Stomach (tissue), 9 donors: ENCODE data around the gene LRRC3. TPM values are rescaled to one million over a fixed set of nuclear protein-coding genes. Genes with fewer than 3 reads are reported as not detected.

Source experiments
- DNase-seq, 2 donors: peaks; one replicate each; pipeline versions ENCODE4 v3.0.0 to v3.0.0-alpha.2; 2013 to 2019
- H3K27ac ChIP-seq, 5 donors: fragments of 200-600 bp in 4 of 5; sonication (generic) in 4 of 5; one replicate each; pipeline ENCODE4 v1.5.1; 2013 to 2019; ENCODE audit warnings: mild to moderate bottlenecking in 1 of 5, moderate library complexity in 1 of 5
- H3K27me3 ChIP-seq, 3 donors: fragments of 200-600 bp; sonication (generic); one replicate each; pipeline ENCODE4 v1.5.1; 2017 to 2019; ENCODE audit warnings: mixed run types in 1 of 3
- H3K36me3 ChIP-seq, 4 donors: fragments of 200-600 bp; sonication (generic); 1 replicate in 3 of 4; 2 replicates in 1 of 4; pipeline ENCODE4 v1.5.1; 2016 to 2019
- H3K4me1 ChIP-seq, 4 donors: fragments of 200-600 bp; sonication (generic); one replicate each; pipeline ENCODE4 v1.5.1; 2016 to 2019
- H3K4me3 ChIP-seq, 4 donors: fragments of 200-600 bp; sonication (generic) in 3 of 4; one replicate each; pipeline ENCODE4 v1.5.1; 2016 to 2019; ENCODE audit warnings: mild to moderate bottlenecking in 1 of 4
- H3K9me3 ChIP-seq, 4 donors: fragments of 200-600 bp; sonication (generic); one replicate each; pipeline ENCODE4 v1.5.1; 2016 to 2019
- EP300 ChIP-seq: sonication (generic); formaldehyde crosslinking; IDR thresholded peaks from one replicate; pipeline ENCODE4 v1.6.1; 2017; ENCODE audit warnings: antibody characterized with exemption
- POLR2A ChIP-seq, 4 donors: fragments of 450-650 bp; IDR thresholded peaks; one replicate each; pipeline ENCODE4 v1.6.1; 2016; ENCODE audit warnings: antibody characterized with exemption in 4 of 4, control low read depth in 2 of 4, mild to moderate bottlenecking in 1 of 4, moderate library complexity in 1 of 4
- POLR2AphosphoS5 ChIP-seq, 3 donors: sonication (generic); formaldehyde crosslinking; IDR thresholded peaks; one replicate each; pipeline ENCODE4 v1.6.1; 2016; ENCODE audit warnings: antibody characterized with exemption in 3 of 3
- WGBS, 5 donors: extraction: QIAGEN DNeasy Blood & Tissue Kit in 3 of 5; methylation state at CpG; one replicate each; pipeline versions ENCODE4 v1.1.5 to v1.1.7; 2013 to 2018; 5-methylcytosine and 5-hydroxymethylcytosine counted together
- intact Hi-C: fragments of 100-400 bp; cut with DNase I; formaldehyde crosslinking; loops from one replicate; pipeline ENCODE4 v1.15.1; 2023; ENCODE audit warnings: low total_unique reads
- polyA plus RNA-seq, 3 donors: library from polyadenylated mRNA; stranded (reverse); fragments of 200-250 nt; gene quantifications; one replicate each; pipeline ENCODE4 v1.2.3, GENCODE V29; 2013
- total RNA-seq, 5 donors: library from RNA; depleted of rRNA; stranded (reverse); fragments of >200 nt; gene quantifications; one replicate each; pipeline versions ENCODE4 v1.1.0 to v1.2.3, GENCODE V29; 2014 to 2016
- TF ChIP-seq, protein P1 (sequence below), 7 experiments: fragments of 450-650 bp in 4 of 7; fragments of 200-600 bp in 3 of 7; sonication (generic) in 3 of 7; IDR thresholded peaks; one replicate each; pipeline ENCODE4 v1.5.1; 2016 to 2019; ENCODE audit warnings: antibody characterized with exemption in 7 of 7, control low read depth in 2 of 7, mild to moderate bottlenecking in 1 of 7
- donor health status: healthy with polysubstance abuse.
- donor health status: Bipolar disorder and iron deficiency.
- donor health status: healthy.

LRRC3 gene
- total and polyA plus RNA-seq, 8 donors, result 0.76 to 8.0 (median 1.5) TPM

DNA sequence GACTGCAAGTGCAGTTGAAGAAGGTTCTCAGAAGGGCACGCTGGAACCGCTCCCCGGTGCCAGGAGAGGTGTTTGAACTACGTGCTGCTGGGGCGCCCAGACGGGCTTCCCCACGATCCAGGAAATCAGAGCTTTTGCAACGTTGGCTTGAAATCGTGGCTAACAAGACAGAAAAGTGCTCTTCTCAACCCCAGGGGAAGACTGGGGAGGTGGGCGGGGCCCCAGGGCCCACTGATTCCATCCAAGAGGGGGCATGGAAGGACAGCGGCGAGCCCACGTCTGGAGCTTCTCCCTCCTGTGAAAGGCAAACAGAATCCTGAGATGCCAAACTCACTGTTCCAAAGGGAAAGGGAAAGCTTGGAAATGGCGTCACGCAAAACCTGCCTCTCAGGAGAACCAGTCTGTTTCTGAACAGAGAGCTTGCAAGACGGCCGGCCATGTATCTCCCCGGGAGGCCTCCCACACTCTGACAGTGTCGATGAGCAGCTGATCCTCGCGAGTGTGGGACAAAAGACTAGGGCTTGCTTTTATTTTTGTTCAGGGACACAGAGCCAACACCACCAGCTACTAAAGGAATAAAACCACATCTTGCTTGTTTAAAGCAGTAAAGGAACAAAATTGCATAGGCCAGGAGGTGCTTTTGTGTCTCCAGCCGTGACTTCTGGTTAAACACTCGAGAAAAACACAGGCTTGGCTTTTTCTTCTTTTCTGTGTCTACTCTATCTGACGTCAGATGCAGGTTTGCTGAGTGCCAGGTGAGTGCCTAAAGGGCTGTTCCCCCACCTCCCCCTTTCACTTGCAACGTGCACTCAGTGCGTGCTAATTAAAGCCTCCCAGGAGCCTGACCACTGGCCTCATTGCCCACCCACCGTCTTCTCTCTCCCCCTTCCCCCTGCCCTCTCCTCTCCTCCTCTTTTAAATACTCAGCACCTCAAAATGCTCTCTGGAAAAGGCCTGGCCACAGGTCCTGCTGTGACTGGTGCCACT lies 41.5 kb downstream of the LRRC3 start:
- WGBS, 5 donors, result 55 to 68% (median 66%) methylated on average over 27 of the region's 27 CpGs
- peaks cover 0 to 23% (median 18%) of the 10 kb centered on the region in 4 donors for H3K4me1 ChIP-seq
- intact Hi-C loops, result no loop called here
- TF ChIP-seq POLR2AphosphoS5 (IDR thresholded peaks at IDR 0.05), result no peak
- DNase-seq, result no peak
- no peak overlapping the region for H3K4me3 ChIP-seq
- H3K36me3 ChIP-seq, result no peaks in the 10 kb centered on the region
- peaks cover 4 to 21% (median 16%) of the 10 kb centered on the region in 4 donors for H3K9me3 ChIP-seq
- H3K27me3 ChIP-seq, result peaks cover 0 to 60% (median 0%) of the 10 kb centered on the region in 3 donors
- peak overlapping the region in 3 of 5 donors; percentile 14 to 40 (median 20) for H3K27ac ChIP-seq

DNA sequence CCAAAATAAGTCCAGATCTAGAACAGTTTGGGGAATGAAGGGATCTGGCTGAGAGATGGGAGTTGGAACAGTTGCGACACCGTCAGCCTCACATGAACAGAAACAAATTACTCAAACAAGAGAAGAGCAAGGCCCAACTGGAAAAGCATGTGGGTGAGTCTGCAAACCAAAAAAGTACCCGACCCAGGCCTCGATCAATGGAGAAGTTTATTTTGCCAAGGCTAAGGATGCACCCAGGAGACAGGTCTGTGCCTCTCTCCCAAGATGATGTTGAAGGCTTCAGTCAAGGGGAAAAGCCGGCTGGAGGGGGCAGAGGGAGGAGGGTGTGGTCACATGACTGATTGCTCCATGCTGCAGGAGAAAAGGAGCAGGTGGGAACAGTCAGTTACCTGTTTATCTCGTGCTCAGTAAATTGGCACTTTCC lies 42.4 kb downstream of the LRRC3 start:
- Histone ChIP-seq H3K36me3 (no peaks in the 10 kb centered on the region), H3K9me3 (peaks cover 4 to 12% (median 10%) of the 10 kb centered on the region in 4 donors), H3K4me3 (no peak overlapping the region), H3K27me3 (peaks cover 0 to 64% (median 0%) of the 10 kb centered on the region in 3 donors), H3K4me1 (peaks cover 0 to 23% (median 18%) of the 10 kb centered on the region in 4 donors), H3K27ac (peak overlapping the region in 2 of 5 donors; percentile 14 to 40)
- TF ChIP-seq EP300, result no peak
- TF ChIP-seq POLR2A (IDR thresholded peaks at IDR 0.05), result no peak
- TF ChIP-seq, protein P1, sequence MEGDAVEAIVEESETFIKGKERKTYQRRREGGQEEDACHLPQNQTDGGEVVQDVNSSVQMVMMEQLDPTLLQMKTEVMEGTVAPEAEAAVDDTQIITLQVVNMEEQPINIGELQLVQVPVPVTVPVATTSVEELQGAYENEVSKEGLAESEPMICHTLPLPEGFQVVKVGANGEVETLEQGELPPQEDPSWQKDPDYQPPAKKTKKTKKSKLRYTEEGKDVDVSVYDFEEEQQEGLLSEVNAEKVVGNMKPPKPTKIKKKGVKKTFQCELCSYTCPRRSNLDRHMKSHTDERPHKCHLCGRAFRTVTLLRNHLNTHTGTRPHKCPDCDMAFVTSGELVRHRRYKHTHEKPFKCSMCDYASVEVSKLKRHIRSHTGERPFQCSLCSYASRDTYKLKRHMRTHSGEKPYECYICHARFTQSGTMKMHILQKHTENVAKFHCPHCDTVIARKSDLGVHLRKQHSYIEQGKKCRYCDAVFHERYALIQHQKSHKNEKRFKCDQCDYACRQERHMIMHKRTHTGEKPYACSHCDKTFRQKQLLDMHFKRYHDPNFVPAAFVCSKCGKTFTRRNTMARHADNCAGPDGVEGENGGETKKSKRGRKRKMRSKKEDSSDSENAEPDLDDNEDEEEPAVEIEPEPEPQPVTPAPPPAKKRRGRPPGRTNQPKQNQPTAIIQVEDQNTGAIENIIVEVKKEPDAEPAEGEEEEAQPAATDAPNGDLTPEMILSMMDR (IDR thresholded peaks at IDR 0.05), result no peak
- TF ChIP-seq POLR2AphosphoS5 (IDR thresholded peaks at IDR 0.05), result no peak
- intact Hi-C loops, result no loop called here
- peak in 1 of 2 donors; percentile 46 for DNase-seq
- 51 to 61% (median 57%) methylated on average over 6 of the region's 6 CpGs for WGBS, 5 donors

DNA sequence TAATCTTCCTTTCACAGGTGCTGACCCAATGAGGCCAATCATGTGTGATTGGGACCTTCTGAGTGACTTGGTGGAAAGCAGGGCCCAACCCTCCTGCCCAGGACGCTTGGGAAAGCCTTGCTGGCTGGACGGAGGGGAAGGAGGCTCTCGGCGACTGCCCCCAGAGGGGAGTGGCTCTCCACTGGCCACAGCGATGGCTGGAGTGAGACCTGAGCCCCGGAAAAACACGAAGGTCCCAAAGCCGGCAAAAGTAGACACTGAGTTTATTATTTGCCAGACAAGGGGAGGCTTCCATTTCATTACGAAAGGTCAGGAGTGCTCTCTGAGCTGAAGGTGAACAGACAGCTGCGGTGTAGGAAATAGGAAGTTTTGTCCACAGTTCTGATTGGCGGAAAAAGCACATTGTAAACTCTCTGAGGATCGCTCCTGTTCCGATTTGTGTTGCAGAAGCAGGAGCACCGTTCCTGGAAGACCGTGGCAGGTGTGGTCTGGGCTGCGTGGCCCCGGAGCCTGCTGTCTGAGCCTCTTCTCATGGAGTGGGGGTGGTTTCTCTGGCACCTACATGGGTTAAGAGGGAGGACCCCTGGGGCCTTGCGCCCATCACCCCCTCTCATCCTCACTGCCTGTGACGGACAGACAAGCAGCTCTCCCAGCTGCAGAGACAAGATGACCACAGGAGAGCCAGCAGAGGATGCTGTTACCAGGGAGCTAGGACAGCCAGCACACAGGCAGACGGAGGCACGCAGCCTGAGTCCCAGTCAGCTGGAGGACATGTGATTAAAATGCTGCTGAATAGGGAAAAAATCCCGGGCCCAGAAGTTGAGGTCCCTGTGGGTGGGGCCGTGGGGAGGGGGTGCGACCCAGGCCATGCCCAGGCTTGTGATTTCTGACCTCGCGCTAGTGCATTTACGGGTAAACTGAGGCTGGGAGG lies 43.2 kb downstream of the LRRC3 start:
- DNase-seq, result no peak
- TF ChIP-seq, protein P1 (IDR thresholded peaks at IDR 0.05), result no peak
- TF ChIP-seq POLR2AphosphoS5 (IDR thresholded peaks at IDR 0.05), result no peak
- no peak for TF ChIP-seq EP300
- TF ChIP-seq POLR2A (IDR thresholded peaks at IDR 0.05), result no peak

DNA sequence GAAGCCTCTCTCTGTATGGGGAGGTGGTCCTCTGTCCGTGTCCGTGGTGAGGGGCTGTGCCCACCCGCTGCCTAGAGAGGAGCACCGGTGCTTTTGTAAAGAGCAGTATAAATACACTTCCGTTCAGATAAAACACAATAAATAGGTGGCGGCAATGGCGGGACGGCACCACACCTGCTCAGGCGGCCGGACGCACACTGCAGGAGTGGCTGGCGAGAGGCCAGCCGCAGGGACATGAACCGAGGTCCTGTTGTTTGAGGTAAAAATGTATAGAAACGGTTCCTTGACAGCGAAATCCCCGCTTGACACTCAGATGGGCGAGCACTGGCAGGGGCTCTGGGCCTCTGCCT lies 43.9 kb downstream of the LRRC3 start:
- H3K4me1 ChIP-seq, result peaks cover 0 to 23% (median 18%) of the 10 kb centered on the region in 4 donors
- no peak overlapping the region for H3K27ac ChIP-seq
- peaks cover 0 to 76% (median 0%) of the 10 kb centered on the region in 3 donors for H3K27me3 ChIP-seq
- no peaks in the 10 kb centered on the region for H3K36me3 ChIP-seq
- H3K4me3 ChIP-seq, result no peak overlapping the region
- intact Hi-C loops, result no loop called here
- TF ChIP-seq POLR2A (IDR thresholded peaks at IDR 0.05), result no peak
- TF ChIP-seq, protein P1 (IDR thresholded peaks at IDR 0.05), result no peak
- TF ChIP-seq POLR2AphosphoS5 (IDR thresholded peaks at IDR 0.05), result no peak
- TF ChIP-seq EP300, result no peak
- no peaks in the 10 kb centered on the region for H3K9me3 ChIP-seq
- 31 to 73% (median 43%) methylated on average over 17 to 18 of the region's 18 CpGs for WGBS, 5 donors
- DNase-seq, result peak in 1 of 2 donors; percentile 47

More for the DNA sequence above, 43.2 kb downstream of the LRRC3 start:
- 58 to 69% (median 63%) methylated on average over 27 of the region's 27 CpGs for WGBS, 5 donors
- Histone ChIP-seq H3K9me3 (peaks cover 0 to 4% (median 2%) of the 10 kb centered on the region in 4 donors), H3K27ac (no peak overlapping the region), H3K4me3 (no peak overlapping the region), H3K36me3 (no peaks in the 10 kb centered on the region), H3K27me3 (peaks cover 0 to 70% (median 0%) of the 10 kb centered on the region in 3 donors), H3K4me1 (peaks cover 0 to 23% (median 18%) of the 10 kb centered on the region in 4 donors)
- intact Hi-C loops, result no loop called here
